HepG2 (cell line): ENCODE measurements around the gene INF2. TPM values are rescaled to one million over a fixed set of nuclear protein-coding genes. Genes with fewer than 3 reads are reported as not detected.

Experiments
- ARID4A ChIP-seq: sonication (generic); formaldehyde crosslinking; IDR thresholded peaks from 2 replicates; pipeline ENCODE4 v1.5.0; 2020; ENCODE audit warnings: mild to moderate bottlenecking, missing genetic modification reagents, borderline replicate concordance
- E2F1 ChIP-seq: sonication (generic); formaldehyde crosslinking; IDR thresholded peaks from 2 replicates; pipeline ENCODE4 v1.5.0; 2020; ENCODE audit warnings: missing genetic modification reagents
- ESRRA ChIP-seq: sonication (generic); formaldehyde crosslinking; IDR thresholded peaks from 2 replicates; pipeline ENCODE4 v1.5.1; 2020; ENCODE audit warnings: mild to moderate bottlenecking, low read depth, missing genetic modification reagents
- MAFG ChIP-seq: sonication (generic); formaldehyde crosslinking; IDR thresholded peaks from 2 replicates; pipeline ENCODE4 v1.5.1; 2020; ENCODE audit warnings: mild to moderate bottlenecking, missing genetic modification reagents
- RARA ChIP-seq: IDR thresholded peaks from 2 replicates; pipeline ENCODE4 v1.6.1; 2016; ENCODE audit warnings: missing genetic modification reagents, missing compliant biosample characterization
- SRSF1 ChIP-seq: fragments of 200-400 bp; formaldehyde crosslinking; optimal IDR thresholded peaks from 2 replicates; pipeline ENCODE3; 2017; ENCODE audit warnings: mild to moderate bottlenecking, low read depth, low read length, moderate library complexity
- THAP9 ChIP-seq: sonication (generic); formaldehyde crosslinking; IDR thresholded peaks from 2 replicates; pipeline ENCODE4; 2020; ENCODE audit warnings: missing genetic modification reagents, mild to moderate bottlenecking, borderline replicate concordance
- ZNF142 ChIP-seq: sonication (generic); formaldehyde crosslinking; IDR thresholded peaks from 2 replicates; pipeline ENCODE4 v1.4.0; 2020; ENCODE audit warnings: missing genetic modification reagents
- ZNF550 ChIP-seq: sonication (generic); formaldehyde crosslinking; IDR thresholded peaks from 2 replicates; pipeline ENCODE4 v1.4.0; 2020; ENCODE audit warnings: mild to moderate bottlenecking, missing genetic modification reagents, borderline replicate concordance
- ZNF563 ChIP-seq: sonication (generic); formaldehyde crosslinking; IDR thresholded peaks from 2 replicates; pipeline ENCODE4 v1.8.0; 2022; ENCODE audit warnings: mild to moderate bottlenecking, moderate library complexity, missing genetic modification reagents
- ZNF605 ChIP-seq: sonication (generic); formaldehyde crosslinking; IDR thresholded peaks from 2 replicates; pipeline ENCODE4 v1.8.0; 2022; ENCODE audit warnings: mild to moderate bottlenecking, missing genetic modification reagents
- ZNF614 ChIP-seq: IDR thresholded peaks from 2 replicates; pipeline ENCODE4 v1.6.1; 2018; ENCODE audit warnings: missing biosample characterization, missing genetic modification reagents, inconsistent platforms, borderline replicate concordance
- ZNF670 ChIP-seq: sonication (generic); formaldehyde crosslinking; IDR thresholded peaks from 2 replicates; pipeline ENCODE4 v1.8.0; 2022; ENCODE audit warnings: mild to moderate bottlenecking, missing genetic modification reagents, borderline replicate concordance
- polyA plus RNA-seq, 8 experiments: library from polyadenylated mRNA; depleted of rRNA in 3 of 8; stranded (reverse) in 7 of 8; unstranded in 1 of 8; fragments of >200 nt; fragmentation: Illumina TruSeq in 4 of 8; extraction: Trizol in 4 of 8; gene quantifications; 2 replicates each; pipeline versions ENCODE4 v1.2.1 to v1.2.3, GENCODE V29; 2011 to 2016; ENCODE audit warnings: low read depth in 4 of 8, missing spikeins in 1 of 8, mixed read lengths in 1 of 8; ENCODE audit not compliant: insufficient read depth in 1 of 8
- total RNA-seq, 5 experiments: library from RNA; depleted of rRNA; stranded (reverse); fragments of >200 nt; fragmentation: Illumina TruSeq; extraction: Trizol; gene quantifications; 2 replicates each; pipeline ENCODE4 v1.2.3, GENCODE V29; 2016; ENCODE audit warnings: low read depth in 1 of 5

Gene INF2
- total and polyA plus RNA-seq, 2 of the 13 experiments (the other 11 are each of a cell fraction or from before 2014, with no cell fraction given), result 16.4 to 26.4 TPM

GRCh38 chr14:104723651-104724406 lies 34.4 kb downstream of the INF2 start, which contains the start of gene ADSS1 (continued):
- TF ChIP-seq ARID4A (peak; percentile 45; the same call in 1 of the 2 replicates), ZNF614 (CRISPR knock-in tag) (no peak; the same call in 1 of the 2 replicates), ZNF563 (CRISPR knock-in tag) (no peak), THAP9 (peak; percentile 74; the same call in 1 of the 2 replicates), ZNF550 (CRISPR knock-in tag) (0 out of 2 replicates have a peak, but pooled peaks have one; percentile 54), ZNF142 (CRISPR knock-in tag) (no peak), E2F1 (CRISPR knock-in tag) (no peak), SRSF1 (peak; percentile 33), ZNF605 (peak; percentile 52; the same call in 1 of the 2 replicates), RARA (peak; percentile 27; the same call in 1 of the 2 replicates), ESRRA (CRISPR knock-in tag) (no peak), MAFG (CRISPR knock-in tag) (no peak), ZNF670 (CRISPR knock-in tag) (peak; percentile 42; the same call in 1 of the 2 replicates)
